AG04449 (cell line): ENCODE measurements around the gene CENPP.
"Not testable (repeated sequence)": the region's sequence is repeated elsewhere in the genome, so short reads cannot be mapped to it uniquely, and the experiment has no call there.

Experiments
- CTCF ChIA-PET: fragments of 350-600 bp; formaldehyde crosslinking; extraction: SDS; loops from one replicate; lab custom pipeline; 2021; ENCODE audit warnings: antibody characterized with exemption; lab: Yijun Ruan, JAX
- POLR2A ChIA-PET: fragments of 400-600, 350-600 bp; formaldehyde crosslinking; extraction: SDS; loops from one replicate; lab custom pipeline; 2020; ENCODE audit warnings: antibody characterized with exemption, inconsistent platforms; lab: Yijun Ruan, JAX
- DNase-seq: peaks from one replicate; pipeline ENCODE4 v3.0.0-alpha.2; 2010; ENCODE audit warnings: low read depth, low spot score
- H3K4me3 ChIP-seq: 2 replicates; pipeline ENCODE4 v1.5.1; 2011; ENCODE audit warnings: low read depth, mild to moderate bottlenecking, control low read depth, low read length
- CTCF ChIP-seq: IDR thresholded peaks from one replicate; pipeline ENCODE4 v1.5.1; 2011; ENCODE audit warnings: mild to moderate bottlenecking, moderate library complexity, low read length, control low read depth, inconsistent platforms; ENCODE audit not compliant: insufficient read depth; ENCODE audit errors: missing control alignments

The CENPP gene

GRCh38 chr9:92592946-92593861 is 267.5 kb downstream of the CENPP start:
- no peak for DNase-seq
- H3K4me3 ChIP-seq = no peak overlapping the region
- TF ChIP-seq CTCF = no peak
- ChIA-PET POLR2A (no interaction called here), CTCF (interaction anchor here (1.0 to 1.4 kb wide), 3 partner anchors 9 to 250 kb away, joined by 3 to 4 read pairs (median 4); no protein-coding TSS in a partner anchor)

GRCh38 chr9:92595075-92595474 is 269.3 kb downstream of the CENPP start:
- H3K4me3 ChIP-seq, DNase-seq, POLR2A ChIA-PET, CTCF ChIA-PET: not testable (repeated sequence)

- ChIA-PET CTCF (no interaction called here), POLR2A (no interaction called here)
- no peak for DNase-seq
- H3K4me3 ChIP-seq = no peak overlapping the region
- no peak for TF ChIP-seq CTCF
These were observed 270.2 kb downstream of the CENPP start for GRCh38 chr9:92595930-92596329.

- H3K4me3 ChIP-seq = no peak overlapping the region
- CTCF ChIA-PET = no interaction called here
- no peak for DNase-seq
- POLR2A ChIA-PET = interaction anchor here (0.6 kb wide), 1 partner anchor 464 kb away, joined by 3 read pairs; no protein-coding TSS in a partner anchor
- no peak for TF ChIP-seq CTCF
These were observed 272.6 kb downstream of the CENPP start for GRCh38 chr9:92598382-92598781.

GRCh38 chr9:92599938-92600461 is 274.2 kb downstream of the CENPP start:
- ChIA-PET CTCF (interaction anchor here (0.9 to 1.1 kb wide), 3 partner anchors 10 to 161 kb away, joined by 3 read pairs; no protein-coding TSS in a partner anchor), POLR2A (no interaction called here)
- no peak for TF ChIP-seq CTCF
- no peak overlapping the region for H3K4me3 ChIP-seq
- no peak for DNase-seq

- TF ChIP-seq CTCF = no peak
- POLR2A ChIA-PET = no interaction called here
- CTCF ChIA-PET = interaction anchor here (0.9 to 1.2 kb wide), 3 partner anchors 11 to 162 kb away, joined by 3 read pairs; no protein-coding TSS in a partner anchor
- no peak overlapping the region for H3K4me3 ChIP-seq
- DNase-seq = no peak
These were observed 274.9 kb downstream of the CENPP start for GRCh38 chr9:92600462-92601261.
